A673 (cell line): ENCODE results near the gene SOD2.

Source experiments
- CTCF ChIP-seq: fragments of 300-800, 200-600 bp; sonication (generic); conservative IDR thresholded peaks from 2 replicates; pipeline ENCODE4 v1.5.1; 2017; ENCODE audit warnings: low read depth, mild to moderate bottlenecking, antibody characterized with exemption, low read length, moderate library complexity, mixed read lengths
- EZH2 ChIP-seq: fragments of 200-600 bp; sonication (generic); IDR thresholded peaks from 2 replicates; pipeline ENCODE4 v1.6.1; 2017; ENCODE audit warnings: borderline replicate concordance, low read depth, mild to moderate bottlenecking, mixed read lengths, antibody characterized with exemption, low read length; ENCODE audit not compliant: poor library complexity, severe bottlenecking

DNA sequence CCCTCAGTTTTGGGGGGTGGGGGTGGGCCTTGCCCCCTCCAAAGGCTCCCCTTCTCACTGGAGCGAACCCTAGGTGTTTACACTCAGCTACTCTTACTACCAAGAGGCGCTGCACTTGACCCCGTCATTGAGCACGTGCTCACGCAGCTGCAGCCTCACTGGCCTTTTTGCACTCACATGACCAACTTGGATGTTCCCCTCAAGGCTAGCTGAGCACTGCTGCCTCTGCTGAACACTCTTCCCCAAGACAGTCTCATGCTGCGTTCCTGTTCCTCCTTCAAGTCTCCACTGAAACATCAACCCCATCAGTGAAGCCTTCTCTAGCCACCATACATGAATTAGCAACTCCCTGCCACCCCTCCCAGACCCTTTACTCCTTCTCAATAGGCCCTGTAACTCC, 4.0 kb downstream of the SOD2 start:
- TF ChIP-seq EZH2: no peak
- TF ChIP-seq CTCF: no peak
